Cardiac septum (tissue), 1 donor: Measurements from ENCODE around the gene MAML3. TPM values are rescaled to one million over a fixed set of nuclear protein-coding genes. Genes with fewer than 3 reads are reported as not detected.

Source experiments
- DNase-seq: peaks from one replicate; pipeline ENCODE4 v3.0.0-alpha.2; 2020; ENCODE audit warnings: low spot score
- intact Hi-C: fragments of 100-400 bp; cut with DNase I; formaldehyde crosslinking; loops from one replicate; pipeline ENCODE4 v1.14.0; 2022
- total RNA-seq: library from RNA; stranded (reverse); fragmentation: NEBNext Ultra II Directional; extraction: Animal tissue kit (Norgen Biotek cat#: 25700); gene quantifications from one replicate; pipeline ENCODE4 v1.2.1, GENCODE V29; 2021
- donor health status: DM: no; HTN: no; CAD: no.

Gene MAML3
- total RNA-seq, 1 donor from 2014 or later = 4.1 TPM

GRCh38 chr4:139986689-139987501, 167.1 kb downstream of the MAML3 start:
- intact Hi-C loops = loop anchor here (5.0 kb wide), 2 partner anchors 65 to 175 kb away; no protein-coding TSS in a partner anchor
- no peak for DNase-seq

- intact Hi-C loops = loop anchor here (5.0 kb wide), 2 partner anchors 64 to 174 kb away; no protein-coding TSS in a partner anchor
Observed at GRCh38 chr4:139986106-139986505, 167.9 kb downstream of the MAML3 start.

GRCh38 chr4:139985401-139985800, 168.6 kb downstream of the MAML3 start:
- intact Hi-C loops = loop anchor here (5.0 kb wide), 2 partner anchors 63 to 173 kb away; no protein-coding TSS in a partner anchor
- DNase-seq = no peak

More at GRCh38 chr4:139986106-139986505, 167.9 kb downstream of the MAML3 start:
- DNase-seq = no peak

GRCh38 chr4:139984471-139984870, 169.5 kb downstream of the MAML3 start:
- intact Hi-C loops = no loop called here
- no peak for DNase-seq

GRCh38 chr4:139978692-139979091, 175.3 kb downstream of the MAML3 start:
- no peak for DNase-seq
- intact Hi-C loops = no loop called here

DNA sequence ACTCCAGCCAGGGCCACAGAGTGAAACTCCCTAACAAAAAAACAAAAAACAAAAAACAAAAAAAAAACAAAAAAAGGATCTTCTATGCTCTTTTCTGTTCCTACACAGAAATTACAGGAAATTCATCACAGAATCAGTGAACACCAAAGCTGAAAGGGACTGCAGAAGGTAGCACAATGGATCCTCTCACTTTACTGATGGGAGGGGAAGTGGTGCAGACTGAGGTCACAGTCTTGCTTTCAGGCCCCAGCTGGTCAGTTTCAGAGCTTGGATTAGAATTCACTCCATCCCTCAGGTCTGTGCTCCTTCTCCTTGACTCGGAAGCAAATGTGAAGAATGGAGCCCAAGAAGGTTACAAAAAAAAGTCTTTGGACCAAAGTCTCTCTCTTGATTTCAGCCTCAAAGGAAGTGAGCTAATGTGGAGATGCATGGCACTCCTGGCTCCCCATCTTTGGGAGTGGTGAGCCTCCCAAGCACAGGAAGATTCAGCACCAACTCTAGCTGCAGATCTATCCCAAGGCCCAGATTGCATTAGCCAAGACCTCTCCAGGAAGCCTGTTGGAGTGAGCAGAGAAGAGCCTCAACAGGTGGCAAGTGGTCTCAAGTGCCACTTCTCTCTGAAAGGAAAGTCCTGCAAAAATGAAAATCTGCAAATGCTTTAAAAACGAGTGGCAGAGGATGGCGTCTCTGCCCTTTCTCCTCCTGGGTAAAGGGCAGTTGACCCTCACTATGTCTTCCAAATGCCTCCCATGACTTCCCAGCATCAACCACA, 176.0 kb downstream of the MAML3 start:
- DNase-seq = no peak
- intact Hi-C loops = no loop called here

- intact Hi-C loops = no loop called here
- DNase-seq = no peak
Observed at GRCh38 chr4:139975830-139976272, 178.1 kb downstream of the MAML3 start.

GRCh38 chr4:139973616-139974015, 180.4 kb downstream of the MAML3 start:
- intact Hi-C loops = no loop called here
- DNase-seq = no peak

GRCh38 chr4:139973015-139973414, 181.0 kb downstream of the MAML3 start:
- DNase-seq = no peak
- intact Hi-C loops = no loop called here

- intact Hi-C loops = no loop called here
- no peak for DNase-seq
Observed at GRCh38 chr4:139972305-139972704, 181.7 kb downstream of the MAML3 start.

- intact Hi-C loops = no loop called here
Observed at GRCh38 chr4:139971111-139971510, 182.9 kb downstream of the MAML3 start.

GRCh38 chr4:139969635-139970266, 184.2 kb downstream of the MAML3 start:
- no peak for DNase-seq
- intact Hi-C loops = no loop called here

More at GRCh38 chr4:139971111-139971510, 182.9 kb downstream of the MAML3 start:
- no peak for DNase-seq

GRCh38 chr4:139968831-139969230, 185.2 kb downstream of the MAML3 start:
- DNase-seq = no peak

GRCh38 chr4:139966383-139966782, 187.6 kb downstream of the MAML3 start:
- DNase-seq = no peak
- intact Hi-C loops = no loop called here

More at GRCh38 chr4:139968831-139969230, 185.2 kb downstream of the MAML3 start:
- intact Hi-C loops = no loop called here

GRCh38 chr4:139965789-139966188, 188.2 kb downstream of the MAML3 start:
- intact Hi-C loops = no loop called here
- DNase-seq = no peak

DNA sequence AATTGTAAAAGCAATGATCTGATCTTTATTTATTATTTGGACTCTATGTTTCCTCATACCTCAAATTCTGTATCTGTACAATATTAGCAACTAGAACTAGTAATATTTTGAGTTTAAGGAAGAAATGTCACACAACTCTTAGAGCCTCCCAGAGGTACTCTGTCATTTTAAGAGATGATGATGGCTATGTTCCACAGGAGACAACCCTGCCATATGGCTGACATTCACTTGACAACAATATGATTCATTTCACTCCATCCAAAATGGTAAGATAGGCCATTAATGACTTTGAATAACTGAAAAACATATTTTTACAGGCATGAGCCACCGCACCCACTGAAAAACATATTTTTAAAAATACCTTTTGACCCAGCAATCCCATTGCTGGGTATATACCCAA, 190.3 kb downstream of the MAML3 start:
- intact Hi-C loops = no loop called here
- DNase-seq = no peak

- intact Hi-C loops = no loop called here
- no peak for DNase-seq
Observed at GRCh38 chr4:139962130-139962684, 191.8 kb downstream of the MAML3 start.

DNA sequence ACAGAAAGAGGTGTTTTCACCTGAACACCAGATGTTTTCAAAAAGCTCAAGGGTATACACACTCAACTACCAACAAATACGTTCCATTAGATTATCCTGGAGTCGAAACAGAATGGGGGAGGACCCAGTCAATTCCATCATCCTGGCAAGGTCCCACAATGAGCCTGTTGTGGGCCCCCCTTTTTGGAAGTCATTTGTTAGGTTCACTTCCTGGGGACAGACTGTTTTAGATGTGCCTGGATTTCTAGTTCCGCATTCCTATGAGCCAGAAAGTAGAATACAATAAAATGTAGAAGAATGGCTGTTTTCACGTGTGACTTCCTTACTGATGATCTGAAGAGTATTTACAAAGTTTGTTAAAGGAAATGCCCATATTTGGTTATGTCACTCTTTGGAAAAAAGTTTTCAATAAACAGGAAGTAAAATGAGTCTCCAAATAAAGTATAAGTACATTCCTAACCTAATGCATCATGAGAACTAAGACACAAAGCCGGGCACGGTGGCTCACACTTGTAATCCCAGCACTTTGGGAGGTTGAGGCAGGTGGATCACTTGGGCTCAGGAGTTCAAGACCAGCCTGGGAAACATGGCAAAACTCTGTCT, 192.5 kb downstream of the MAML3 start:
- intact Hi-C loops = no loop called here
- no peak for DNase-seq

DNA sequence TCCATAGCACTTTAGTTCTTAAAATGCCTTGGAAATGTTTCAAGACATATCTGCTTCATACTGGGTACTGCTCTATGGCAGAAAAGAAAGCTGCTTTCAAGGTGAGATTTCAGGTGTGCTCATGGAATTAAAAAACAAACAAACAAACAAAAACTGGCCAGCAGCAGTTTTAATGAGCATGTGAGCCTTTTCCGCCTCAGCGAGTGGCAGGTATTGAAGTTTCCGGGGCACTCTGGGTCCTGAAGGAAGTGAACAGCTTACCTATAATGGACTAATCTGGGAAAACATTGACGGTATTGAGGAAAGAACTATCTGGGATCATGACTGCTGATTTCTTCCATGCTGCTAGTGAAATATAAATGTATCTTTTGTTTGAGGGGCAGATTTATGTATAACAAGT, 194.6 kb downstream of the MAML3 start:
- no peak for DNase-seq
- intact Hi-C loops = no loop called here
